H1 (cell line): Measurements from ENCODE around the gene PILRB. TPM values are rescaled to one million over a fixed set of nuclear protein-coding genes. Genes with fewer than 3 reads are reported as not detected.

Source experiments
- CTCF ChIA-PET: fragments of 300-600 bp; sonication (Branson Sonifier 250); formaldehyde crosslinking; loops from one replicate; lab custom pipeline; 2021; ENCODE audit not compliant: partially characterized antibody; lab: Charles Lee
- POLR2A ChIA-PET: fragments of 300-600 bp; sonication (Branson Sonifier 250); formaldehyde crosslinking; loops from one replicate; lab custom pipeline; 2021; ENCODE audit warnings: inconsistent platforms; ENCODE audit not compliant: partially characterized antibody; lab: Charles Lee
- DNase-seq, 2 experiments: peaks; one replicate each; pipeline versions ENCODE4 v3.0.0 to v3.0.0-alpha.2; 2010 to 2022; ENCODE audit warnings: low spot score in 2 of 2, low read depth in 1 of 2, mixed read lengths in 1 of 2
- FAIRE-seq: peaks from 2 replicates; lab custom pipeline; 2011; peaks lifted over from hg19 to GRCh38; lab: Jason Lieb, UNC
- H2AFZ ChIP-seq: 2 replicates; pipeline ENCODE4 v1.8.1; 2012; ENCODE audit warnings: low read length, inconsistent platforms
- H2AK5ac ChIP-seq: 2 replicates; pipeline ENCODE4 v1.6.1; 2013; ENCODE audit warnings: low read depth, low read length
- H2BK120ac ChIP-seq: replicated peaks from 2 replicates; pipeline ENCODE3; 2013; ENCODE audit warnings: low read depth, low read length, inconsistent platforms
- H2BK12ac ChIP-seq: 2 replicates; pipeline ENCODE4 v1.6.1; 2013; ENCODE audit warnings: low read depth, low read length
- H2BK15ac ChIP-seq: 2 replicates; pipeline ENCODE4 v1.6.1; 2013; ENCODE audit warnings: low read length
- H2BK20ac ChIP-seq: 2 replicates; pipeline ENCODE4 v1.6.1; 2013; ENCODE audit warnings: low read length
- H2BK5ac ChIP-seq: 2 replicates; pipeline ENCODE4 v1.6.1; 2013; ENCODE audit warnings: low read depth, low read length
- H3K14ac ChIP-seq: 2 replicates; pipeline ENCODE4 v1.6.1; 2013; ENCODE audit warnings: inconsistent platforms; ENCODE audit not compliant: insufficient read length
- H3K18ac ChIP-seq: 2 replicates; pipeline ENCODE4 v1.6.1; 2013; ENCODE audit warnings: low read length; ENCODE audit errors: extremely low read depth
- H3K23ac ChIP-seq: 2 replicates; pipeline ENCODE4 v1.6.1; 2013; ENCODE audit warnings: inconsistent platforms; ENCODE audit not compliant: insufficient read length
- H3K23me2 ChIP-seq: 2 replicates; pipeline ENCODE4 v1.6.1; 2013; ENCODE audit warnings: low read depth, low read length
- H3K27ac ChIP-seq: 2 replicates; pipeline ENCODE4 v1.6.1; 2011; ENCODE audit warnings: low read depth, low read length, inconsistent platforms
- H3K27me3 ChIP-seq, 4 experiments: replicated peaks in 1 of 4; 1 replicate in 1 of 4; 2 replicates in 3 of 4; pipeline versions ENCODE4 v1.6.1 to v1.8.1; 2011 to 2013; ENCODE audit warnings: low read length in 3 of 4, mild to moderate bottlenecking in 3 of 4, inconsistent platforms in 2 of 4, mixed read lengths in 2 of 4, moderate library complexity in 1 of 4; ENCODE audit not compliant: control insufficient read depth in 3 of 4, insufficient read depth in 3 of 4; ENCODE audit errors: extremely low read depth in 1 of 4
- H3K36me3 ChIP-seq, 4 experiments: 2 replicates each; pipeline versions ENCODE4 v1.6.1 to v1.8.1; 2011 to 2013; ENCODE audit warnings: mild to moderate bottlenecking in 4 of 4, low read length in 3 of 4, moderate library complexity in 2 of 4, control low read depth in 1 of 4, inconsistent platforms in 1 of 4; ENCODE audit not compliant: insufficient read depth in 4 of 4, control insufficient read depth in 2 of 4
- H3K4ac ChIP-seq: replicated peaks from 2 replicates; pipeline ENCODE3; 2013; ENCODE audit warnings: low read length, low read depth, mixed read lengths, inconsistent platforms; ENCODE audit not compliant: insufficient read length
- H3K4me1 ChIP-seq, 4 experiments: replicated peaks in 1 of 4; 1 replicate in 1 of 4; 2 replicates in 3 of 4; pipeline versions ENCODE4 v1.6.1 to v1.8.1; 2011 to 2013; ENCODE audit warnings: low read length in 3 of 4, inconsistent platforms in 2 of 4, mixed read lengths in 1 of 4; ENCODE audit not compliant: insufficient read depth in 4 of 4, control insufficient read depth in 3 of 4
- H3K4me2 ChIP-seq, 2 experiments: 2 replicates each; pipeline versions ENCODE4 v1.6.1 to v1.8.1; 2011 to 2013; ENCODE audit warnings: low read depth in 2 of 2, low read length in 2 of 2, control low read depth in 1 of 2, inconsistent platforms in 1 of 2, mild to moderate bottlenecking in 1 of 2; ENCODE audit not compliant: insufficient read depth in 1 of 2
- H3K4me3 ChIP-seq, 4 experiments: fragments of 200-600, 300-600 bp in 1 of 4; sonication (generic), shearing (Covaris generic), sonication (Bioruptor Twin) in 1 of 4; 2 replicates each; pipeline versions ENCODE4 v1.5.1 to v1.8.1; 2011 to 2016; ENCODE audit warnings: low read length in 4 of 4, low read depth in 3 of 4, control low read depth in 2 of 4, inconsistent platforms in 2 of 4, mild to moderate bottlenecking in 2 of 4, mixed read lengths in 1 of 4, moderate library complexity in 1 of 4; ENCODE audit not compliant: insufficient read depth in 2 of 4; ENCODE audit errors: extremely low read depth in 1 of 4
- H3K56ac ChIP-seq: replicated peaks from 2 replicates; pipeline ENCODE3; 2013; ENCODE audit warnings: low read depth, mild to moderate bottlenecking, mixed read lengths, low read length, inconsistent platforms; ENCODE audit not compliant: insufficient read length
- H3K79me1 ChIP-seq: 2 replicates; pipeline ENCODE4 v1.6.1; 2013; ENCODE audit warnings: low read depth, low read length, control low read depth
- H3K79me2 ChIP-seq, 2 experiments: 2 replicates each; pipeline versions ENCODE4 v1.6.1 to v1.8.1; 2012 to 2013; ENCODE audit warnings: low read length in 2 of 2, mild to moderate bottlenecking in 2 of 2, inconsistent platforms in 1 of 2; ENCODE audit not compliant: insufficient read depth in 2 of 2, control insufficient read depth in 1 of 2
- H3K9ac ChIP-seq, 4 experiments: replicated peaks in 1 of 4; 1 replicate in 1 of 4; 2 replicates in 3 of 4; pipeline versions ENCODE4 v1.6.1 to v1.8.1; 2011 to 2013; ENCODE audit warnings: low read depth in 3 of 4, low read length in 3 of 4, control low read depth in 2 of 4, mild to moderate bottlenecking in 2 of 4, moderate library complexity in 2 of 4, inconsistent platforms in 1 of 4; ENCODE audit errors: extremely low read depth in 1 of 4
- H3K9me3 ChIP-seq, 2 experiments: 2 replicates each; pipeline versions ENCODE4 v1.6.1 to v1.8.1; 2012 to 2013; ENCODE audit warnings: mild to moderate bottlenecking in 2 of 2, moderate library complexity in 2 of 2, control low read depth in 1 of 2, inconsistent platforms in 1 of 2, low read depth in 1 of 2, low read length in 1 of 2, mixed read lengths in 1 of 2; ENCODE audit not compliant: insufficient read depth in 2 of 2
- H4K20me1 ChIP-seq, 2 experiments: replicated peaks in 1 of 2; 2 replicates each; pipeline versions ENCODE3 to v1.8.1; 2011 to 2013; ENCODE audit warnings: inconsistent platforms in 2 of 2, low read length in 2 of 2, mild to moderate bottlenecking in 1 of 2; ENCODE audit not compliant: insufficient read depth in 2 of 2, control insufficient read depth in 1 of 2
- H4K5ac ChIP-seq: 2 replicates; pipeline ENCODE4 v1.6.1; 2013; ENCODE audit warnings: low read length, low read depth, mixed read lengths, inconsistent platforms; ENCODE audit not compliant: insufficient read length
- H4K8ac ChIP-seq: 2 replicates; pipeline ENCODE4 v1.8.0; 2013; ENCODE audit warnings: mild to moderate bottlenecking, moderate library complexity, low read length, inconsistent platforms; ENCODE audit not compliant: insufficient read depth; ENCODE audit errors: extremely low read depth
- H4K91ac ChIP-seq: replicated peaks from 2 replicates; pipeline ENCODE3; 2013; ENCODE audit warnings: low read length, mixed read lengths, inconsistent platforms; ENCODE audit not compliant: insufficient read length
- CBX5 ChIP-seq: fragments of 300-800, 300-1000 bp; sonication (generic); IDR thresholded peaks from 2 replicates; pipeline ENCODE4 v1.7.1; 2016; ENCODE audit warnings: antibody characterized with exemption, low read length, low read depth
- CTBP2 ChIP-seq: IDR thresholded peaks from 2 replicates; pipeline ENCODE4 v1.7.0; 2011; ENCODE audit warnings: borderline replicate concordance, mild to moderate bottlenecking, moderate library complexity, mixed read lengths, low read length; ENCODE audit not compliant: insufficient read depth, insufficient read length
- POLR2A ChIP-seq, 2 experiments: IDR thresholded peaks; 1 replicate in 1 of 2; 2 replicates in 1 of 2; pipeline ENCODE4 v1.6.1; 2011; ENCODE audit warnings: low read depth in 2 of 2, low read length in 2 of 2, mild to moderate bottlenecking in 2 of 2; ENCODE audit errors: control extremely low read depth in 1 of 2
- POLR2AphosphoS5 ChIP-seq: IDR thresholded peaks from 2 replicates; pipeline ENCODE4 v1.6.1; 2011; ENCODE audit warnings: low read depth, low read length
- POU5F1 ChIP-seq: IDR thresholded peaks from 2 replicates; pipeline ENCODE4 v1.6.1; 2011; ENCODE audit warnings: low read depth, mild to moderate bottlenecking, low read length, moderate library complexity
- WGBS, 2 experiments: shearing (Covaris generic) in 1 of 2; methylation state at CpG; one replicate each; pipeline versions ENCODE4 v1.1.6 to v1.1.7; 2013 to 2015; ENCODE audit warnings: low lambda C conversion rate in 2 of 2, mixed read lengths in 2 of 2, inconsistent platforms in 1 of 2, low coverage in 1 of 2, missing lambda C conversion rate in 1 of 2; ENCODE audit not compliant: insufficient replicate concordance in 2 of 2, insufficient coverage in 1 of 2, insufficient read length in 1 of 2; ENCODE audit errors: extremely low coverage in 1 of 2, missing lambda C conversion rate in 1 of 2; 5-methylcytosine and 5-hydroxymethylcytosine counted together
- polyA plus RNA-seq, 7 experiments: library from polyadenylated mRNA; depleted of rRNA in 3 of 7; stranded (reverse) in 5 of 7; unstranded in 2 of 7; fragments of >200 nt in 5 of 7; fragments of 200-250 nt in 2 of 7; gene quantifications; 1 replicate in 5 of 7; 2 replicates in 1 of 7; 4 replicates in 1 of 7; pipeline versions ENCODE4 v1.2.1 to v1.2.3, GENCODE V29; 2011 to 2013; ENCODE audit warnings: missing spikeins in 2 of 7, mixed read lengths in 2 of 7
- total RNA-seq: library from RNA; stranded (reverse); fragmentation: NEBNext Ultra II Directional; extraction: Animal tissue kit (Norgen Biotek cat#: 25700); gene quantifications from 2 replicates; pipeline ENCODE4 v1.2.1, GENCODE V29; 2021

PILRB gene
- total and polyA plus RNA-seq, 2 of the 8 experiments (the other 6 are each of a cell fraction or from before 2014, with no cell fraction given), result 32.2 to 49.9 TPM

DNA sequence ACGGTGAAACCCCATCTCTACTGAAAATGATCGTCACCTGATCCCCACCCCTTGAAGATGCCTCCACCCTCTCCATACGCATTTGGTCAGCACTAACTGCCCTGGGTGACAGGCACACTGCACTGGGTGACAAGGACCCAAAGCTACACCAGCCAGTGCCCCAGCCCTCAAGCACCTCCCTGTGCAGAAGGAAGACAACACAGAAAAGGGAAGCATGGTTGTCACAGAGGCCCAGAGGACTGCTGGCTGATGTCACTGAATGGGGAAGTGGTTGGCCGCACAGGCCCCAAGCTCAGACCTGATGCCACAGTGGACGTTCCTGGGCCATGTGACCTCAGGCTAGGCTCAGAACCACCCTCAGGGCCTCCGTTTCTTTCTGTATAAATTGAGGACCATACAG lies 11.2 kb downstream of the PILRB start:
- no peaks in the 10 kb centered on the region for H3K79me2 ChIP-seq
- POLR2A ChIA-PET, result interaction anchor here (0.6 to 3.7 kb wide), 14 partner anchors 9 to 88 kb away, joined by 3 to 21 read pairs (median 4); partner anchors contain the start of genes MEPCE and ZCWPW1

More for the DNA sequence above, 11.2 kb downstream of the PILRB start:
- Histone ChIP-seq H3K36me3 (peaks cover 0 to 21% (median 2%) of the 10 kb centered on the region in 4 experiments; a peak in 2 of 8 replicates), H3K4me3 (no peak overlapping the region), H4K5ac (no peak overlapping the region), H3K9ac (no peak overlapping the region), H2AFZ (no peak overlapping the region), H3K9me3 (no peaks in the 10 kb centered on the region), H3K18ac (0 out of 2 replicates have a peak overlapping the region, but pooled peaks have one; percentile 43), H3K23me2 (no peaks in the 10 kb centered on the region), H2BK15ac (no peak overlapping the region), H3K4ac (no peak overlapping the region), H2BK20ac (no peak overlapping the region), H3K14ac (no peak overlapping the region), H3K27me3 (no peaks in the 10 kb centered on the region), H3K56ac (no peak overlapping the region), H2BK120ac (no peak overlapping the region), H4K8ac (no peak overlapping the region), H3K4me2 (no peak overlapping the region), H3K79me1 (peaks cover 2% of the 10 kb centered on the region; the same call in 1 of the 2 replicates), H2BK12ac (peak overlapping the region; percentile 27; the same call in 1 of the 2 replicates), H3K23ac (no peak overlapping the region), H3K4me1 (peaks cover 0 to 28% (median 16%) of the 10 kb centered on the region in 4 experiments; a peak in 6 of 7 replicates), H4K91ac (no peak overlapping the region), H2AK5ac (no peak overlapping the region), H4K20me1 (no peaks in the 10 kb centered on the region), H3K27ac (no peak overlapping the region), H2BK5ac (no peak overlapping the region)
- no peak for FAIRE-seq
- CTCF ChIA-PET, result interaction anchor here (1.1 to 1.7 kb wide), 4 partner anchors 9 to 37 kb away, joined by 3 to 5 read pairs (median 4); no protein-coding TSS in a partner anchor
- no peak for TF ChIP-seq CTBP2
- TF ChIP-seq POLR2A (IDR thresholded peaks at IDR 0.05; ENCODE audit: control extremely low read depth in 1 of 2, low read depth in 2 of 2, low read length in 2 of 2), result peak in 1 of 2 experiments; percentile 47; a peak in 1 of 3 replicates
- no peak for TF ChIP-seq CBX5
- peak; percentile 41; the same call in 1 of the 2 replicates for TF ChIP-seq POLR2AphosphoS5
- TF ChIP-seq POU5F1, result no peak
- DNase-seq, result no peak
- 83% methylated on average over 6 of the region's 6 CpGs; no CpG with 5 or more reads in 1 of the 2 experiments for WGBS, 2 experiments
